Breast epithelium (tissue), 3 donors: ENCODE results near the gene LONP2.

Experiments used
- CTCF ChIP-seq, 3 donors: fragments of 450-650 bp; IDR thresholded peaks; one replicate each; pipeline ENCODE4 v1.5.1; 2016 to 2017; ENCODE audit warnings: antibody characterized with exemption in 3 of 3, mild to moderate bottlenecking in 3 of 3, moderate library complexity in 3 of 3
- POLR2AphosphoS5 ChIP-seq, 3 donors: sonication (generic); formaldehyde crosslinking; IDR thresholded peaks; one replicate each; pipeline ENCODE4 v1.6.1; 2017; ENCODE audit warnings: antibody characterized with exemption in 3 of 3

- no peak for TF ChIP-seq CTCF (IDR thresholded peaks at IDR 0.05)
- TF ChIP-seq POLR2AphosphoS5 (IDR thresholded peaks at IDR 0.05) = no peak
Measured at GRCh38 chr16:48294724-48295123, 50.6 kb downstream of the LONP2 start.
